ES-I3 (cell line): Measurements from ENCODE around the gene SCN4A.

Experiments used
- H3K36me3 ChIP-seq: 2 replicates; pipeline ENCODE4 v1.6.1; 2013; ENCODE audit warnings: mild to moderate bottlenecking, low read length, control low read depth, moderate library complexity; ENCODE audit not compliant: insufficient read depth
- H3K4me1 ChIP-seq: 2 replicates; pipeline ENCODE4 v1.6.1; 2013; ENCODE audit warnings: mild to moderate bottlenecking, control low read depth, low read length; ENCODE audit not compliant: insufficient read depth
- H3K9ac ChIP-seq: 2 replicates; pipeline ENCODE4 v1.6.1; 2013; ENCODE audit warnings: low read depth, mild to moderate bottlenecking, low read length, moderate library complexity
- H3K9me3 ChIP-seq: 2 replicates; pipeline ENCODE4 v1.6.1; 2013; ENCODE audit warnings: mild to moderate bottlenecking, low read length, moderate library complexity; ENCODE audit not compliant: control insufficient read depth, insufficient read depth

The SCN4A gene

DNA sequence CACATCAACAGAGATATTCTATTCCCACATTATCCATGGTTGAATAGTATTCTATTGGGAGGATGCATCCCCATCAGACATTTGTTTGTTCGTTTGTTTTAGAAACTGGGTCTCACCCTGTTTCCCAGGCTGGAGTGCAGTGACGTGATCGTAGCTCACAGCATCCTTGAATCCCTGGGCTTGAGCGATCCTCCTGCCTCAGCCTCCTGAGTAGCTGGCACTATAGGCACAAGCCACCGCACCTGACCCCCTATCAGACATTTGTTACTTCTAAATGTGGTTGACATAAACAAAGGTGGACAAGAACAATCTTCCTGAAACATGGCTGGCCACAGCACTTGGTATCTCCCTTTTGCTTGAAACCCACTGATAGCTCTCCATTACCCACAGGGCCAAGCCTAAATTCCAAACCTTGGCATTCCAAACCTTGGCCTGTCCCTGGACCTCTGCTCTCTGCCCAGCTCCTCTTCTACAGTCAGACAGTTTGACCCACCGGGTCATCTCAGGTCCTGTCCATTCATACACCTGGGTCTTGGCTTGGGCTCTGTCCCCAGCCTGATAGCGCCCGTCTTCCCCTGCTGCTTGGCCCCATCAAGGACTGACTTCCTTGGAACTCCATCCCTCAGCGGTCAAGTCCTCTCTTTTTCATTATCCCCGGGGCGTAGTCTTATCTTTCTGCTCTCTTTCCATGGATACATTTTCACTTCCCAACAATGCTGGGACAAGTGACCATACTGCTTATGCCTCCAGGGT lies 23.9 kb upstream of the SCN4A start:
- Histone ChIP-seq H3K4me1 (no peaks in the 10 kb centered on the region), H3K9ac (no peak overlapping the region), H3K36me3 (no peaks in the 10 kb centered on the region), H3K9me3 (no peaks in the 10 kb centered on the region)

DNA sequence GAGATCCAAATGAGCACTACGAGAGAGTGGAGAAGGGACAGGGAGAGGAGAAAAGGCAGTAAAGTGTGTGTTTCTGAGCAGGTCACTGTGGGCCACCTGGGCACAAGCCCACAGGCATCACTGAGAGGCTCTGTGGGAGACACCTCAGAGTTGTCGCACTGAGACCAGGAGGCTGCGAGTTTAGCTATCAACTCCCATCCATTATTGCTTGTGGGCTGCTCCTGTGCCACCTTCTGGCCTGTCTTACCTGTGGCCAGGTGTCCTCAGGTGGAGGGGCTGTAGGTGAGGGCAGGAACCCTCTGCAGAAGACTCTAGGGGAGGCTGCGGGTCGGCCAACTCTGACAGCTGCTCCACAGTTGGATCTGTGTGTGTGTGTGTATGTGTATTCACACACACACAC lies 22.9 kb upstream of the SCN4A start:
- Histone ChIP-seq H3K9me3 (no peaks in the 10 kb centered on the region), H3K36me3 (no peaks in the 10 kb centered on the region), H3K9ac (no peak overlapping the region), H3K4me1 (no peaks in the 10 kb centered on the region)

DNA sequence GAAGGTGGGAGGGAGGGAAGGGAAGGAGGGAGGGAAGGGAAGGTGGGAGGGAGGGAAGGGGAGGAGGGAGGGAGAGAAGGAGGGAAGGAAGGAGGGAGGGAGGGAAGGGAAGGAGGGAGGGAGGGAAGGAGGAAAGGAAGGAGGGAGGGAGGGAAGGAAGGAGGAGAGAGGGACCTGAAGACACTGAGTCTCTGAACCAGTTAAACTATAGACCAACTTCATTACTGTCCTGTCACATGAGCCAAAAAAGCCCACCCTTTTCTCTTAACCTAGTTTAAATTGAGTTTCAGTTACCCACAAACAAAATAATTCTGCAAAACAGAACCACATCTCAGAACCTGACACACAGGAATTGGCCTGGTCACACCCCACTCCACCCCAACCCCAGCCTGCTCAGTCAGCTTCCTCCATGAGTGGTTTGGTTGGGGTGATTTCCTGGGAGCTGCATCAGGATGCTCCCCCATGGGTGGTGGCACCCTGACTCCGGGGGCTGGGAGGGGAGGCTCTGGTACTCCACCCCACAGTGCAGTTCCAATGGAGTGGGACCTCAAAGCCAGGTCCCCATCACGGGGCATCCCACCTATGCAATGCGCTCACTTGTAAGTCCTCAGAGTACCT lies 20.8 kb upstream of the SCN4A start:
- Histone ChIP-seq H3K9me3 (no peaks in the 10 kb centered on the region), H3K4me1 (peaks cover 9% of the 10 kb centered on the region; the same call in 1 of the 2 replicates), H3K9ac (no peak overlapping the region), H3K36me3 (no peaks in the 10 kb centered on the region)

DNA sequence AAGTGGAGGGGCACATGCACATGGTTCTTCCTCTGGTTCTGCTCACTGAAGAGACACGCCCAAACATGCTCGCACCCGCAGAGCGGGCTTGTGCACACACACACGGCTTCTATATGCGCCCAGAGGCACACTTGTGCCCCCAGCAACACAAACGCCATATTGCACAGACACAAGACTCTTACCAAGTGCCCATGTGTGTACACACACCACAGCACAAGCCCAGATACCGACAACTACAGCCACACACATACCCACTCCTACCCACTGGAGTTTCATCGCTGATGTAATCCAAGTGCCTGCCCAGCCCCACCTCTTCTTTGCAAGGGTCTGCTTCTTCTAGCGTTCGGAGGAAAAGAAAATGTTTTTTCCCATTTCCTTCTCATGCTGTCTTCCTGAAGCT lies 18.9 kb upstream of the SCN4A start:
- Histone ChIP-seq H3K9ac (no peak overlapping the region), H3K9me3 (no peaks in the 10 kb centered on the region), H3K4me1 (peaks cover 9% of the 10 kb centered on the region; the same call in 1 of the 2 replicates), H3K36me3 (no peaks in the 10 kb centered on the region)

DNA sequence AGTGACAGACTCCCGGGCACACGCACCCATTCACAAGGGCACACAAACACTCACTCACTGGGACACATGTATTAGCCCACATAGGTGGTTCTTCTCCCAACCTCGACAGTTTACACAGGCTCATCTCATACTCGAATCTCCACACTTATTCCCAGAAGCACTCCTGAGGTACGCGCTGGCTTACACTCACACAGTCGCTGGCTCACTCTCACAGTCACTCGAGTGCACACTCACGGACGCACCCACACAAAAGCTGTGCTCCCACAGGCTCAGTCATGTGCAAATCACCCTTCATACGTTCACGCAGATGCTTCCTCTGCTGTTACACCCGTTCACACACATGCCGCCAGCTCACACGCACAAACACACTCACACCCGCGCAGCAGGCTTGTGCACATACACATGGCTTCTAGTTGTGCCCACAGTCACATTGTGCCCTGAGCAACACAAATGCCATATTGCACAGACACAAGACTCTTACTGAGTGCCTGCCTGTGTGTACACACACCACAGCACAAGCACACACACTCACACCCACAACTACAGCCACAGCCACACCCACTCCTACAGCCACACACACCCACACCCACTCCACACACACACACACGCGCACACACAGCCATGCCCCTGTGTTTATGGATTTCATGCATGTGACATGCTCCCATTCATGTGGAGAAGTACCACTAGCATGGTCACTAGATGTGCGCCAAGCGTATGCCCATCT lies 17.1 kb upstream of the SCN4A start:
- H3K4me1 ChIP-seq, result peaks cover 13% of the 10 kb centered on the region; the same call in 1 of the 2 replicates
- H3K9me3 ChIP-seq, result no peaks in the 10 kb centered on the region
- no peak overlapping the region for H3K9ac ChIP-seq
- no peaks in the 10 kb centered on the region for H3K36me3 ChIP-seq

DNA sequence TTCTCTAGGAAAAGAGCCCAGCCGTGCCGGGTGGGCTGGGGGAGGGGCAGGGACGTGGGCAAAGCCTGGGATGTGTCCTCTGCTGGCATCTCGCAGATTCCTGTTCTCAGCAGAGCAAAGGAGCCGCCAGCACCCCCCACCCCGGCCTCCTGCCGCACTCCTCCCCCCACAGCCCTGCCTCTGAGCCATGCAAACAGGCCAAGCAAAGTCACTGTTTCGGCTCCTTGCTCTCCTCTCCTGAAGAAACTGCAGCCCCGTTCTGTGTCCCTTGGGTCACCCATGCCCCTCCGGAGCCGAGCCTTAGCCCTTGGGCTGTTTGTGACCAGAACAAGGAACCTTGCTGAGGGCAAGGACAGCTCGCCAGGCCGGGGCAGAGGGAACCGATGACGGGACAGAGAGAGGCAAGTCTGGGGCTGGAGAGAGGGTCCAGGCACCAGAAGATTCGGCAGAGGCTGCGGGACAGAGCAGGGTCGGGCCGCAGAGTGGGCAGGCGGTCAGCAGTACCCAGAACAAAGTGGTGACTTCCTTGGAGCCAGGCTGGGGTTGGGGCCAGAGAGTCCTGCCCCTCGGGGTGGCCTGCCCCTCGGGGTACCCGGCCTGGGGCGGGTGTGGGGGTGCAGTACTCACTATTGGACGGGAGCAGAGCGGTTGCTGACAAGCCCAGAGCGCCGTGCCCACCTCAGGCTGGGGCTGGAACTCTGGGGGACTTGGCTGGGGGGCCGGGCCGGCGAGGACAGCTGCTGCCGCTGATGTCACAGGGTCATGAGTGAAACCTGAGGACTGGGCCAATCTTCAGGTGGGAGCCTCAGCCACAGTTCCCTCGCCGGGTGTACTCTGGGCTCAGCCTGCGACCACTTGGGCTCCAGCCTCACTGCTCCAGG lies 16.3 kb upstream of the SCN4A start:
- H3K36me3 ChIP-seq, result no peaks in the 10 kb centered on the region

DNA sequence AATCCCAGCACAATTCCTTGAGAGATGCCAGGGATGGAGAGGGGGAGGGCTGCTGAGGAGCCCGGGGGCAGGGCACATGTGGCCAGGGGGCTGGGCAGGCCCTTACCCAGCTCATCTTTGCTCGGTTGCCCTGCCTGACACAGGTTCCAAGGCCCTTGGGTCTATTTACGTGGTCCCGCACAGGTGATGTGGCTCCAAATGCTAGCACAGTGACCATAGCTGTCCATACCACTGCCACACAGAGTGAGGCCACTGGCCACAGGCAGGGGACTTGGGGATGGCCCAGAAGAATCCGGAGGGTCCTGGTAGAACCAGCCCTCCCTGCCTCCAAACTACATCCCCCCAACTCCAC lies 15.4 kb upstream of the SCN4A start:
- H3K4me1 ChIP-seq, result peaks cover 13% of the 10 kb centered on the region; the same call in 1 of the 2 replicates
- H3K36me3 ChIP-seq, result no peaks in the 10 kb centered on the region
- no peak overlapping the region for H3K9ac ChIP-seq
- no peaks in the 10 kb centered on the region for H3K9me3 ChIP-seq

More for the DNA sequence above, 16.3 kb upstream of the SCN4A start:
- Histone ChIP-seq H3K9me3 (no peaks in the 10 kb centered on the region), H3K4me1 (peaks cover 13% of the 10 kb centered on the region; the same call in 1 of the 2 replicates), H3K9ac (peak overlapping the region; percentile 26)

DNA sequence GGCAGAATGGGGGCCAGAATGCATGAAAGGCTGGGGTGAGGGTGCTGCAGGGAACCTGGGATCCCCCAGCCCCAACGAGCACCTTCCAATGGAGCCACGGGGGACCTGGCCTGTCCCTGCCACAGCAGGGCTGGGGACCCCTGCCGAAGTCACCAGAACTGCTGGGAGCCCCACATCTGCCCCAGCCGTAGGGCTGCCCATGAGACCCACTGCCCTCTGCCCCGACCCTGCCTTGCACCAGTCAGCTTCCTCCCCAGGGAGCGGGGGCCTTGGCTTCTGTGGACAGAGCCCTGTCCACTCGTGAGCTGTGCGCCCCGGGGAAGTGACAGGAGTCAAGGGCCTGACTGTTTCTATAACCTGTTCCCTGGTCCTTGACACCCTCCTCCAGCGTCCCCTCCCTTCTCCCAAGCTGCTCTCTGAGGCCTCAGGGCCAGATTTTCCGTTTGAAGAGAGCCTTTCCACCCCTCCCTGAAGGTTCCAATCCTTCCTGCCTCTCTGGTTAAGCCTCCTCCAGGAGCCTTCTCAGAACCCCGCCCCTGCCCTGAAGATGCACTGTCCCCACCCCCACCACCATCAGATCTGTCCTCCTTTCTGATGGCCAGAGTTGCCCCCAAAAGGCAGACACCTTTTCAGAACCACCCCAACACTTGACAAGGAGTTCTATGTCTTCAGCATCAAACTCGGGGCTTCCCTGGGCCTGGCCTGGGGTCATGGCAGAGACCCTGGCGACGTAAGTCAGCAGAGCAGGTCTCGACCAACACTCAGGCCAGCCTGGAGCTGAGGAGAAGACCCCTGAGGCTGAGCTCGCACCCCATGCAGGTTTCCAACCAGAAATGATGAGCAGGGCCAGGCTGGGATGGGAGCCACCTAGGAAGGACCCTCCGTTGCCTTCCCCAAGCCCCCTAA lies 14.8 kb upstream of the SCN4A start:
- no peak overlapping the region for H3K9ac ChIP-seq
- peaks cover 13% of the 10 kb centered on the region; the same call in 1 of the 2 replicates for H3K4me1 ChIP-seq
- no peaks in the 10 kb centered on the region for H3K36me3 ChIP-seq
- no peaks in the 10 kb centered on the region for H3K9me3 ChIP-seq

DNA sequence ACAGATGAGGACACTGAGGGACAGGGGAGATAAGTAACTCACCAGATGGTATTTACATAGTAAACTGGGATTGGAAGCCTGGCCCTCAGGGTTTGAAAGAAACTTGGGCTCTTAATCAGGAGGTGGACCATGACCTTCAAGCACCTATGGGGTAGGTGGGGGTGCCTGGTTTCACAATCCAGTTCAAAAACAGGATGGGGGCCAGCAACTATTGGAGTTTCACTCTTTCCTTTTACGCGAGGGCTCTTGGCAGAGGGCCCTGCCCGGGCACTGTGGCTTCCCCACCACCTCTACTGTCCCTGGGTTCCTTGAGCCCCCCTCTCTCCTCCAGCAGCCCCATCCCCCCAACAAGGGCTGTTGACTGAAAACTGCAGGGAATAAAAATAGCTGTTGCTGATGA lies 14.1 kb upstream of the SCN4A start:
- H3K36me3 ChIP-seq, result no peaks in the 10 kb centered on the region
- H3K4me1 ChIP-seq, result peaks cover 13% of the 10 kb centered on the region; the same call in 1 of the 2 replicates
- H3K9ac ChIP-seq, result no peak overlapping the region
- no peaks in the 10 kb centered on the region for H3K9me3 ChIP-seq

DNA sequence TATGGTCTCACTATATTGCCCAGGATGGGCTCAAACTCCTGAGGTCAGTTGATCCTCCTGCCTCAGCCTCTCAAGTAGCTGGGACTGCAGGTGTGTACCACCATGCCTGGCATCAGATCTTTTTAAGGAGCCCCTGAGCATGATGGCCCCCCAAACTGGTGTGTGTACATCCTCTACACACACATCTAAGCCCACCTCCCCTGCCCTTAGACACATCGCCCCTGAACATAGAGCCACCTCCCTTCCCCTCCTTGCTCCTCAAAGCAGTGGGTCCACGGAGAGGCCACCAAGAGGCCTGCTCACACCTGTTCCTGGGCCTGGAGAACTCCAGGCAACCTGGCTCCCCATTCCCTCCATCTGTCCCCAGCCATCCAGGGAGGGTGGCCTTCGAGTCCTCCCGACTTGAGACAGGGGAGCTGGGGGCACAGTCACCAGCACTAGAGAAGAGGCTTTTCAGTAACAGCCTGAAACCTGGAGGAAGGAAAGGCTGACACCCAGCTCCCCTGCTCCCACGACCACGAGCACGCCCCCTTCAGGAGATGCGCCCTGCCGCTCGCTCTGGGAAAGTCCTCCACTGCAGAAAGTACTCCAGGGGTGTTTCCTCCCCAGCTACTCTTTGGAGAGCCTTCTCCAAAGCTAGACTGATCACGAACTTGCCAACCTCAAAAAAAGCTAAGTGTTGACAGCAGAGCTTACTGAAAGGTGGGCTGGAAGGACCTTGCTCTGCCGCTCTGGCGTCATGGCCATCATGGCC lies 12.8 kb upstream of the SCN4A start:
- H3K9ac ChIP-seq, result no peak overlapping the region
- H3K36me3 ChIP-seq, result no peaks in the 10 kb centered on the region
- H3K4me1 ChIP-seq, result peaks cover 13% of the 10 kb centered on the region; the same call in 1 of the 2 replicates
- H3K9me3 ChIP-seq, result no peaks in the 10 kb centered on the region

DNA sequence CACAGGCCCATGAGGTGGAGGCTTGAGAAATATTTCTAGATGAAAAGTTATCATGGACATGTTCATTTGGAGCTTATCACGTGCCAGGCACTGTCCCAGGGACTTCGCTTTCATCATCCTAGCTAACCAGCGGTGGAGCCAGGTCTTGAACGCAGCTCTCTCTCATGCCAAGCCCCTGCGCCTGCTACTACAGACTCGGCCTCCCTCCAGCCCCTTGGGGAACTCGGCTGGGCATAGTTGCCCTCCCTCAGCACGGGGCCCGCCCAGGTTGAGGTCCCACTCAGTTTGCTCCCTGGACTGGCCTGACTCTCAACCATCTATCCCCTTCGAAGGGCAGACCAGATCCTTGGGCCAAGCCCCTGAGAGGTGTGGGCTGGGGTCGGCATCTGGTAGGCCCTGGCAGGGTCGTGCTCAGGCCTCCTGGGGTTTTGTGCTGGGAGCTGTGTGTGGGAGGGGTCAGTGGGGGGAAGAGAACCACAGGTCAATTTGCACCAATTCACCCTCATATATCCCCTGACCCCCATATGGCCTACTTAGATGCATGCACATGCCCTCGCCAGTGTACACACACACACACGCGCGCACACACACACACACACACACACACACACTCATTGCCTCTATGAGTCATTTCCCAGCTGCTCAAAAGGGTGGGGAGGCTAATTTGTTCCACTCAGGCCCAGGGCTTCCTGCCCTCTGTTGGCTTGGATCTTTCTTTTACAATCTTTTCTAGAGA lies 12.1 kb upstream of the SCN4A start:
- no peak overlapping the region for H3K9ac ChIP-seq
- H3K36me3 ChIP-seq, result no peaks in the 10 kb centered on the region
- no peaks in the 10 kb centered on the region for H3K9me3 ChIP-seq
- H3K4me1 ChIP-seq, result peaks cover 13% of the 10 kb centered on the region; the same call in 1 of the 2 replicates

DNA sequence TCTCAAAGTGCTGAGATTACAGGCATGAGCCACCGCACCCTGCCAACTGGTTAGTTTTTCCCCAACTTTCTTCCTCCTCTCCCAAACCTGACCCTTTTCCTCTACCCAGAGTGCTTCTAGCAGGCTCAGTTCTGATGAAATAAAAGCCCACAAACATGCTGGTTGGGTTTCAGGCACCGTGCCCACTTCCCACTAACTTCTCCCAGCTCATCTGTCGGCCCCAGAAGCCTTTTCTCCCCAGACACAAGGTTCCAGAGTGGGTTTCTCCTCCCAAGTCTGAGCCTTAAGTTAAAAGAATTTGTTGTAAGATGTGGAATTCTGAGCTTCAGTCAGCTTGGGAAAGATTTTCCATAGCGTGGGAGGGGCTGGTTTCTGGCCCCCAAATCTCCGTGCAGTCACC lies 11.5 kb upstream of the SCN4A start:
- no peaks in the 10 kb centered on the region for H3K36me3 ChIP-seq
- no peak overlapping the region for H3K9ac ChIP-seq

More for the DNA sequence above, 11.5 kb upstream of the SCN4A start:
- no peaks in the 10 kb centered on the region for H3K9me3 ChIP-seq
- H3K4me1 ChIP-seq, result peaks cover 9% of the 10 kb centered on the region; the same call in 1 of the 2 replicates
